GM12891 (cell line): ENCODE results near the gene AGPAT3.

ENCODE experiments used
- POLR2A ChIP-seq: IDR thresholded peaks from 2 replicates; pipeline ENCODE4 v1.6.1; 2011; ENCODE audit warnings: low read depth, low read length, control low read depth
- POLR2AphosphoS5 ChIP-seq: IDR thresholded peaks from 2 replicates; pipeline ENCODE4 v1.6.1; 2011; ENCODE audit warnings: low read depth, low read length, control low read depth
- TAF1 ChIP-seq: IDR thresholded peaks from 2 replicates; pipeline ENCODE4 v1.6.1; 2011; ENCODE audit warnings: low read depth, low read length, control low read depth

GRCh38 chr21:43835050-43835449 lies 30.0 kb upstream of the AGPAT3 start:
- TF ChIP-seq POLR2A (no peak), POLR2AphosphoS5 (no peak), TAF1 (no peak)
